ENCODE results near the gene WFDC1.

The WFDC1 gene

DNA sequence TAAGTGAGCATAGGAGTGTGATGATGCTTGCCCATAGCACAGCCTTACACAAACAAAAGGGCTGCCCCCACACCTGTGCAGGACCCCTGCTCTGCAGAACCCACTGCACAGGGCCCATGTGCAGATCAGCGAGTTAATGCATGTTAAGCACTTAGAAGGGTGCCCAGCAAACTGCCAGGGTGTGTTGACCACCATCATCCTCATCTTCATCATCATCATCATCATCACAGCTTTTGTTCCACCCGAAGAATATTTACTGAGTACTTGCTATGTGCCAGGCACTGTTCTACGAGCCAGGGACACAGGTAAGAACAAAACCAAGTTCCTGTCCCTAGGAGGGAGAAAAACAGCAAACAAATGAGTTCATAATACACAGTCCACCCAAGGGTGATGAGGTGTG lies 11.9 kb downstream of the WFDC1 start:
- H3K27ac Mint-ChIP-seq = no peak overlapping the region
- H3K4me1 Mint-ChIP-seq (ENCODE audit: low read depth) = no peaks in the 10 kb centered on the region
- H3K4me3 Mint-ChIP-seq = no peak overlapping the region
- H3K27me3 Mint-ChIP-seq = peaks cover 10% of the 10 kb centered on the region
- no peaks in the 10 kb centered on the region for H3K9me3 Mint-ChIP-seq (ENCODE audit: low read depth)
- H3K36me3 Mint-ChIP-seq = no peaks in the 10 kb centered on the region

DNA sequence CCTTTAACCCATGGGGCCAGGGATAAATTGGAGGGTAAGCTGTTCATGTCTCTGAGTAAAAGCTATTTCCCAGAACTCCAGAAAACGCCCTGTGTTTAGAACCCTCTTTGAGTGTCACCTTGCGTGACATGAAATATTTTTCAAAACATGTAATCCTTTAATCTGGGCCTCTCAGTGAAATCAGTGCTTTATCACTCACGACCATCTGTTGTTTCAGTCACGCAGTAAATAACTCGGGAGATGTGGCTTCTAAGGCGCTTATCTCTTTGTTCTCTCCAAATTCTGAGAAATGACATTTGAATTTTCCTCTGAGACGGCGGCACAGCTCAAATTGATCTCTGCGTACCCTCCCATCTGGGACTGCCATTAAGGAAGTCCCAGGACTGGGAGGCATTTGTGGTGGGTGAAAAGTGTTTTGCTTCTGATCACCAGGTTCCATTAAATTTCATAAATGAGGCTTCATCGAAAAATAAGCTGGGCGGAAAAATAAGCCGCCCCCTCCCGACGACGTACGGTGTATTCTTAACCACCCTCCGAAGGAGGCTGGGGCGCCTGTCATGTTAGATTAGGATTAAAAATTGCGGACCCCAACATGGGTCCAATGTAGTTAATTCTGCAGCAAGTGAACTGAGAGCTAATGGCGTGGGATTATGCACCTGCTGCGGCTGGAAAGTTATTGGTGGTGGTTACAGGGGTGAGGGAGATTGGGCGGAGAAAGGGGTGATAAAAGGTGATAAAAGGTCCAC lies 12.7 kb downstream of the WFDC1 start:
- no peak overlapping the region for H3K27ac Mint-ChIP-seq
- H3K4me1 Mint-ChIP-seq (ENCODE audit: low read depth) = no peaks in the 10 kb centered on the region
- no peaks in the 10 kb centered on the region for H3K9me3 Mint-ChIP-seq (ENCODE audit: low read depth)
- no peaks in the 10 kb centered on the region for H3K36me3 Mint-ChIP-seq
- peaks cover 14% of the 10 kb centered on the region for H3K27me3 Mint-ChIP-seq
- H3K4me3 Mint-ChIP-seq = no peak overlapping the region

DNA sequence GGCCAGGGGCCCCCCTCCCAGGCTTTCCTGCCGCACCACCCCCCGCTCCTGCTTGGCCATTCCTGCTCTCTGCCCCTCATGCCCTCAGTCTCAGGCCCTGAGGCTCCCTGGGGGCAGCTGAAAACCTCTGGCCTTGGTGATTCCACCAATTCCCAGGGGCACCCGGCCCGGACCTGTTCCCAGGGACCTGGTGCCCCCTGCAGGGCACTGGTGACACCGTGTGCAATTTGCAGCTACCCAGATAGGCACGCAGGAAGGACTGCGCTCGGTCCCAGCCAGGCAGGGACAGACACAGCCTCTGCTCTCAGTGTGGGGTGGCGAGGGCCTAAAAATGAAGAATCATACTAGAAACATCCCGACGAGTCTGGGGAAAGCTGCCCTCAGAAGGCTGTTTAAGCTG lies 13.4 kb downstream of the WFDC1 start:
- H3K4me3 Mint-ChIP-seq = no peak overlapping the region
- no peaks in the 10 kb centered on the region for H3K9me3 Mint-ChIP-seq (ENCODE audit: low read depth)
- no peak overlapping the region for H3K27ac Mint-ChIP-seq
- no peaks in the 10 kb centered on the region for H3K4me1 Mint-ChIP-seq (ENCODE audit: low read depth)
- no peaks in the 10 kb centered on the region for H3K36me3 Mint-ChIP-seq
- H3K27me3 Mint-ChIP-seq = peaks cover 16% of the 10 kb centered on the region

DNA sequence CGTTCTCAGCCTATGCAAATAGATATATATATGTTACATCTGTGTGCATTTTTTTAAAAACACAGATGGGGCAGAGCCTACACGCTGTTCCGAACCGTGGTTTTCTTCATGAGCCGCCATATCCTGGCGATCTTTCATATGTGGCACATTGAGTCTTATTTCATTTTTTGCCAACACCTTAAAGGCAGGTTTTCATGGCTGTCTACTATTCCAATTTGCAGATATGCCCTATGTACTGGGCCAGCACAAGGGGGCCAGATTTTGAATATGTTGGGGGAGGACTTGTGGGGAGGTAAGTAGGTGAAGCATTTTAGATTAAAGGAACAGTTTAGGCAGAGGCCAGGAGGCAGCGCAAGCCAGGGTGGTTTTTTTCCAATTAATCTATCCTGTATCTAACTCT lies 16.0 kb downstream of the WFDC1 start:
- H3K36me3 Mint-ChIP-seq = no peaks in the 10 kb centered on the region
- H3K4me1 Mint-ChIP-seq (ENCODE audit: low read depth) = no peaks in the 10 kb centered on the region
- no peak overlapping the region for H3K27ac Mint-ChIP-seq
- no peak overlapping the region for H3K4me3 Mint-ChIP-seq
- H3K9me3 Mint-ChIP-seq (ENCODE audit: low read depth) = no peaks in the 10 kb centered on the region
- peaks cover 23% of the 10 kb centered on the region for H3K27me3 Mint-ChIP-seq

DNA sequence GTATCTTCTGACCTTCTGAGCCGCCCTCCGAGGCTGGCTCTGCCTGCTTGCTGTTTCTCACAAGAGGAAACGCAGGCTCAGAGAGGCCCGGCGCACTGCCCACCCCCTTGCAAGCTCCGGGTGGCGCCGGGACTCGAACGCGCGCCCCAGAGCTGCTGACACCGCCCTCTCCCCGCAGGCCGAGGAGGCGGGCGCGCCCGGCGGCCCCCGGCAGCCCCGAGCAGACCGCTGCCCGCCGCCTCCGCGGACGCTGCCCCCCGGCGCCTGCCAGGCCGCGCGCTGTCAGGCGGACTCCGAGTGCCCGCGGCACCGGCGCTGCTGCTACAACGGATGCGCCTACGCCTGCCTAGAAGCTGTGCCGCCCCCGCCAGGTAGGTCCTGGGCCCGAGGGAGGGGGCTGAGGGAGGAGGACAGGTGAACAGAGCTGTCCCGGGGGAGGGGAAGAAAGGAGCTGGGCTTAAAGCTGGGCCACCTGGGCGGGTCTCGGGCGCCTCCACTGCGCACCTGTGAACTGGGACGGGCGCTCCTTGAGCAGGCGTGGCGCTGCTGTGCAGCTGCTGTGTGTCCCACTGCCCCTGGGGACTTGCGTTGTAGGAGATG lies 18.2 kb downstream of the WFDC1 start:
- no peaks in the 10 kb centered on the region for H3K36me3 Mint-ChIP-seq

GRCh38 chr16:84313921-84314320 lies 19.2 kb downstream of the WFDC1 start:
- H3K27ac Mint-ChIP-seq = no peak overlapping the region
- H3K4me3 Mint-ChIP-seq = no peak overlapping the region
- H3K36me3 Mint-ChIP-seq = no peaks in the 10 kb centered on the region
- peaks cover 23% of the 10 kb centered on the region for H3K27me3 Mint-ChIP-seq
- no peaks in the 10 kb centered on the region for H3K9me3 Mint-ChIP-seq (ENCODE audit: low read depth)
- H3K4me1 Mint-ChIP-seq (ENCODE audit: low read depth) = no peaks in the 10 kb centered on the region

More for the DNA sequence above, 18.2 kb downstream of the WFDC1 start:
- Mint-ChIP-seq H3K27ac (no peak overlapping the region), H3K4me1 (ENCODE audit: low read depth) (no peaks in the 10 kb centered on the region), H3K9me3 (ENCODE audit: low read depth) (no peaks in the 10 kb centered on the region), H3K27me3 (peaks cover 23% of the 10 kb centered on the region), H3K4me3 (no peak overlapping the region)

GRCh38 chr16:84314373-84314772 lies 19.7 kb downstream of the WFDC1 start:
- H3K9me3 Mint-ChIP-seq (ENCODE audit: low read depth) = no peaks in the 10 kb centered on the region
- no peaks in the 10 kb centered on the region for H3K4me1 Mint-ChIP-seq (ENCODE audit: low read depth)
- no peaks in the 10 kb centered on the region for H3K36me3 Mint-ChIP-seq
- H3K27me3 Mint-ChIP-seq = peaks cover 18% of the 10 kb centered on the region
- no peak overlapping the region for H3K4me3 Mint-ChIP-seq
- no peak overlapping the region for H3K27ac Mint-ChIP-seq

DNA sequence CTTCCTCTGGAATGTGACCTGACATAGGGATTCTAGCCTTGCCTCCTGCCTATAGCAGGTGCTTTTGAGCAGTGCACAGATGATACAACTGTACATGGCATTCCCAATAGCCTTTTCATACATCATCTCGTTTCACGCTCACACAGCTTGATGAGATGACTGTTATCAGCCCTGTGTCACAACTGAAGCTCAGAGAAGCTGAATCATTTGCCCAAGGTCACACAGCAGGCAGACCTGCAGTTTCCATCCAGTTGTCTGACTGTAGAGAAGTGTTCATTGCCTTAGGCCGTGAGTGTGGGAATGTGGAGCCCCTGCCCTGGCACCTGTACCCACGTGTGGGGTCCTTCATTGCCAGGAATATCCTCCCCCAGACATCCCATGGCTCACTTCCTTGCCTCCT lies 20.1 kb downstream of the WFDC1 start:
- Mint-ChIP-seq H3K4me1 (ENCODE audit: low read depth) (no peaks in the 10 kb centered on the region), H3K36me3 (no peaks in the 10 kb centered on the region), H3K4me3 (no peak overlapping the region), H3K9me3 (ENCODE audit: low read depth) (no peaks in the 10 kb centered on the region), H3K27me3 (peaks cover 18% of the 10 kb centered on the region), H3K27ac (no peak overlapping the region)

- Mint-ChIP-seq H3K4me3 (no peak overlapping the region), H3K36me3 (no peaks in the 10 kb centered on the region), H3K27ac (no peak overlapping the region), H3K4me1 (ENCODE audit: low read depth) (no peaks in the 10 kb centered on the region), H3K27me3 (peaks cover 18% of the 10 kb centered on the region), H3K9me3 (ENCODE audit: low read depth) (no peaks in the 10 kb centered on the region)
Measured at GRCh38 chr16:84315422-84315821, 20.7 kb downstream of the WFDC1 start.

DNA sequence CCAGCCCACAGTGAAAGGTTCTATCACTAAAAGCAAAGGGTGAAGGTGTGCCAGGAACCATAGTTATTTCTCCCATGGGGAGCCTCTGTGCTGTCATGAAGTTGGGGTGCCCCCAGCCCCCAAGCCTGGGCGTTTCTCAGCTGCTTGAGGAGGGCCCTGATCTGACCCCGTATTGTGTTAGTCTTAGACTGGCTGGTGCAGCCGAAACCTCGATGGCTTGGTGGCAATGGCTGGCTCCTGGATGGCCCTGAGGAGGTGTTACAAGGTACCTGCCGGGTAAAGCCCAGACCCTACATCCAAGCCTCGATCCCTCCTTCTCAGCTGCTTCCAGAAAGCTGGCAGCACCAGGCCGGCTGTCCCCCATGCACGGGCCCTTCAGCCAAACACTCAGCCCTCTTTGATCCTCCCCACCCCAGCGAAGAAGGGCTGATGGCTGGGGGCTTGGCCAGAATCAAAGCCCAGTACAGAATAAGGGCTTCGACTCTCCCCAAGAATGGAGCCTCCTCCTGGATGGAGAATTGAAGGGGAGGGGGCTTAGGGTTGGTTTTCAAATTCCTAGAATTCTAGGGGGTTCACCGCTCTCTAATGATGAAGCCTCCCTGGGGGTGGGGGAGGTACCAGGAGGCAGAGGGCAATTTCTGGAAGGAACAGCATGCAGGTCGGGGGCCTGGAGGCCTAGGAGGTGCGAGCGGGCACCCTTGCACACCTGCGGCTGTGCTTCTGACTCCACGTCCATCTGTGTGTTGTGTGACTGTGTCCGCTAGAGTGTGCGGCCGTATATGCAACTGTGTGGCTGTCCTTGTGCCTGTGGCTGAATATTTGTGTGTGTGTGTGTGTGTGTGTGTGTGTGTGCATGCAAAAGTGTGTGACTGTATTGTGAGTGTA lies 23.7 kb downstream of the WFDC1 start:
- H3K4me3 Mint-ChIP-seq = no peak overlapping the region
- no peaks in the 10 kb centered on the region for H3K9me3 Mint-ChIP-seq (ENCODE audit: low read depth)
- H3K4me1 Mint-ChIP-seq (ENCODE audit: low read depth) = no peaks in the 10 kb centered on the region
- H3K36me3 Mint-ChIP-seq = no peaks in the 10 kb centered on the region
- H3K27me3 Mint-ChIP-seq = peaks cover 7% of the 10 kb centered on the region
- H3K27ac Mint-ChIP-seq = no peak overlapping the region

- no peaks in the 10 kb centered on the region for H3K36me3 Mint-ChIP-seq
- no peaks in the 10 kb centered on the region for H3K9me3 Mint-ChIP-seq (ENCODE audit: low read depth)
- H3K27ac Mint-ChIP-seq = no peak overlapping the region
- H3K27me3 Mint-ChIP-seq = peaks cover 5% of the 10 kb centered on the region
- no peak overlapping the region for H3K4me3 Mint-ChIP-seq
- no peaks in the 10 kb centered on the region for H3K4me1 Mint-ChIP-seq (ENCODE audit: low read depth)
Measured at GRCh38 chr16:84319146-84319760, 24.6 kb downstream of the WFDC1 start.

DNA sequence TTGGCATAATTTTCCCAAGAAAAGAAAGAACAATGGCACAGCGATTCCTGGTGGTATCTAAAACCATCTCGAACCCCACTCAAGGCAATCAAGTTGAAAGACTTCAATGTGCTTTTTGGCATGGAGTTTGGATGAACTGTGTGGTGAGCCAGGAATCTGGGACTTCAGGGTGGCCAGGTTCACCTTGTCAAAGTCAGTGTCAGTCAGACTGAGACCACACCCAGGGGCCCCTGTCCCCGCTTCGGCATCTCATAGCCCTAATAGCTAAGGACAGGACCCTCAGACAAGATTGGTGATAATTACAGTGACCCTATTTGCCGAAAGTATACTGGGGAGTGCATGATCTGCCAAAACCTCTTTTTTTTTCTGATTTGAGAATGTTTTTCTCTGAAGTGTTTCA lies 25.8 kb downstream of the WFDC1 start:
- no peaks in the 10 kb centered on the region for H3K27me3 Mint-ChIP-seq
- H3K4me3 Mint-ChIP-seq = no peak overlapping the region
- no peaks in the 10 kb centered on the region for H3K36me3 Mint-ChIP-seq
- H3K4me1 Mint-ChIP-seq (ENCODE audit: low read depth) = no peaks in the 10 kb centered on the region
- H3K27ac Mint-ChIP-seq = no peak overlapping the region
- no peaks in the 10 kb centered on the region for H3K9me3 Mint-ChIP-seq (ENCODE audit: low read depth)

DNA sequence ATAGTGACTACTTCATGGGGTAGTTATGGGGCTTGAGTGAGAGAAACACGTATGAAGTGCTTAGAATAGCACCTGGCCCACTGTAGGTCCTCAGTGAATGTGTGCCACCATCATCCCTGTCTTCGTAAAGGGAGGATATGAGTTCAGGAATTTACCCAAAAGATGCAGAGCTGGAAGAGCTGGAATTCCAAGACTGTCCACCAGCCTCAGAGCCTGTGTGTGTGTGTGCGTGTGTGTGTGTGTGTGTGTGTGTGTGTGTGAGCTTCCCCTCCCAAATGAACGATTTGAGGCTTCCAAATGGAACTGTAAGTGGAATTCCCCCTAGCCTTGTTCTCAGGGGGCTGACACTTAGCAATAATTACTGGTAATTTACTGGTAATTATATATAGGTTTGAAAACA lies 27.3 kb downstream of the WFDC1 start:
- Mint-ChIP-seq H3K27me3 (no peaks in the 10 kb centered on the region), H3K4me3 (no peak overlapping the region), H3K4me1 (ENCODE audit: low read depth) (no peaks in the 10 kb centered on the region), H3K9me3 (ENCODE audit: low read depth) (no peaks in the 10 kb centered on the region), H3K27ac (no peak overlapping the region), H3K36me3 (no peaks in the 10 kb centered on the region)

GRCh38 chr16:84322749-84323148 lies 28.1 kb downstream of the WFDC1 start:
- Mint-ChIP-seq H3K4me1 (ENCODE audit: low read depth) (no peaks in the 10 kb centered on the region), H3K9me3 (ENCODE audit: low read depth) (no peaks in the 10 kb centered on the region), H3K27me3 (peaks cover 2% of the 10 kb centered on the region), H3K4me3 (no peak overlapping the region), H3K27ac (no peak overlapping the region), H3K36me3 (no peaks in the 10 kb centered on the region)

DNA sequence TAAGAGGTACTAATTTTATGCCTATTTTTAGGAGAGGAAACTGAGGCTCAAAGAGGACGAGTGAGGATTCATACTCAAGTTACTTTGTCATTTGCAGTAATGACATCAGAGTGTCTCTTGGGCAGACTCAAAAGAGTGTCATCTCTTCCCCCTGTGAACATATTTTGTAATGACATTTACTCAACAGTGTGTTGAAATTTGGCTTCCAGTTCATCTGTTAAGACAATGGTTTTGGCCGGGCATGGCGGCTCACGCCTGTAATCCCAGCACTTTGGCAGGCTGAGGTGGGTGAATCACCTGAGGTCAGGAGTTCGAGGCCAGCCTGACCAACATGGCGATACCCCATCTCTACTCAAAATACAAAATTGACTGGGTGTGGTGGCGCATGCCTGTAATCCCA lies 28.9 kb downstream of the WFDC1 start:
- H3K9me3 Mint-ChIP-seq (ENCODE audit: low read depth) = no peaks in the 10 kb centered on the region
- no peak overlapping the region for H3K27ac Mint-ChIP-seq
- H3K4me1 Mint-ChIP-seq (ENCODE audit: low read depth) = no peaks in the 10 kb centered on the region

More for the DNA sequence above, 28.9 kb downstream of the WFDC1 start:
- no peak overlapping the region for H3K4me3 Mint-ChIP-seq
- peaks cover 4% of the 10 kb centered on the region for H3K27me3 Mint-ChIP-seq
- H3K36me3 Mint-ChIP-seq = no peaks in the 10 kb centered on the region

Measured in activated naive CD8-positive, alpha-beta T cell (primary cell).